HG02610 (cell line): ENCODE data around the gene UGT1A6.
"Not testable (repeated sequence)": the region's sequence is repeated elsewhere in the genome, so short reads cannot be mapped to it uniquely, and the experiment has no call there.

Experiments used
- ATAC-seq: cut with Tn5 transposase; IDR thresholded peaks from one replicate; pipeline ENCODE4 v1.9.1; 2021; ENCODE audit warnings: mild to moderate bottlenecking, moderate library complexity; ENCODE audit not compliant: unreplicated experiment

UGT1A6 gene

GRCh38 chr2:233714121-233714520 is 21.4 kb downstream of the UGT1A6 start:
- no peak for ATAC-seq

GRCh38 chr2:233718552-233718951 is 25.9 kb downstream of the UGT1A6 start, which contains the start of gene UGT1A4:
Gene UGT1A4, plus strand, starts transcription at chr2:233718736. Its CDS starts 85 bp downstream, at chr2:233718821.
- ATAC-seq, result no peak

- no peak for ATAC-seq
Observed at GRCh38 chr2:233728723-233729301, 36.1 kb downstream of the UGT1A6 start, which contains the start of gene UGT1A3. Gene UGT1A3, plus strand, starts transcription at chr2:233729042. Its CDS starts 85 bp downstream, at chr2:233729127.

GRCh38 chr2:233736868-233737653 is 44.4 kb downstream of the UGT1A6 start:
- ATAC-seq, result not testable (repeated sequence)

GRCh38 chr2:233740870-233741269 is 48.2 kb downstream of the UGT1A6 start:
- ATAC-seq, result no peak

GRCh38 chr2:233743464-233744259 is 51.0 kb downstream of the UGT1A6 start:
- no peak for ATAC-seq

- no peak for ATAC-seq
Observed at GRCh38 chr2:233745073-233745755, 52.5 kb downstream of the UGT1A6 start.

- not testable (repeated sequence) for ATAC-seq
Observed at GRCh38 chr2:233745838-233746237, 53.1 kb downstream of the UGT1A6 start.

GRCh38 chr2:233746475-233747282 is 54.0 kb downstream of the UGT1A6 start:
- no peak for ATAC-seq

GRCh38 chr2:233747283-233747544 is 54.5 kb downstream of the UGT1A6 start:
- no peak for ATAC-seq

- not testable (repeated sequence) for ATAC-seq
Observed at GRCh38 chr2:233750689-233751088, 58.0 kb downstream of the UGT1A6 start.

GRCh38 chr2:233751212-233752009 is 58.7 kb downstream of the UGT1A6 start:
- not testable (repeated sequence) for ATAC-seq

- ATAC-seq, result no peak
Observed at GRCh38 chr2:233754872-233755611, 62.4 kb downstream of the UGT1A6 start.

GRCh38 chr2:233756429-233757081 is 63.9 kb downstream of the UGT1A6 start:
- ATAC-seq, result no peak

- ATAC-seq, result no peak
Observed at GRCh38 chr2:233758141-233758540, 65.5 kb downstream of the UGT1A6 start.

- ATAC-seq, result no peak
Observed at GRCh38 chr2:233758849-233759248, 66.2 kb downstream of the UGT1A6 start.

- ATAC-seq, result no peak
Observed at GRCh38 chr2:233760043-233760442, 67.4 kb downstream of the UGT1A6 start, which contains the start of gene UGT1A1. Gene UGT1A1, plus strand, starts transcription at chr2:233760270. Its CDS starts 18 bp downstream, at chr2:233760288.
